ENCODE data around the gene CRTC3. TPM values are rescaled to one million over a fixed set of nuclear protein-coding genes. Genes with fewer than 3 reads are reported as not detected.

Gene CRTC3
- total RNA-seq, 2 experiments from 2014 or later, result 90.7 to 92.4 TPM

GRCh38 chr15:90552162-90552928 is 22.6 kb downstream of the CRTC3 start:
- CTCF ChIA-PET, result no interaction called here
- H3K36me3 Mint-ChIP-seq (ENCODE audit: low read depth), result peaks cover 74% of the 10 kb centered on the region

GRCh38 chr15:90552929-90553211 is 23.1 kb downstream of the CRTC3 start:
- H3K4me1 ChIP-seq (ENCODE audit: insufficient read depth, low read length), result peaks cover 27% of the 10 kb centered on the region
- CTCF ChIA-PET, result no interaction called here
- H3K4me1 Mint-ChIP-seq (ENCODE audit: low read depth), result peaks cover 76% of the 10 kb centered on the region

More at GRCh38 chr15:90552162-90552928, 22.6 kb downstream of the CRTC3 start:
- Histone ChIP-seq H3K27ac (ENCODE audit: low read depth in 1 of 2, low read length in 2 of 2) (no peak overlapping the region), H3K36me3 (ENCODE audit: insufficient read depth, low read length) (peaks cover 24% of the 10 kb centered on the region), H3K4me3 (ENCODE audit: low read length) (no peak overlapping the region), H3K27me3 (ENCODE audit: control insufficient read depth in 1 of 2, insufficient read depth in 2 of 2, low read length in 2 of 2) (no peaks in the 10 kb centered on the region), H3K4me1 (ENCODE audit: insufficient read depth, low read length) (peaks cover 28% of the 10 kb centered on the region), H3K9me3 (ENCODE audit: control insufficient read depth in 1 of 2, insufficient read depth in 1 of 2, low read length in 2 of 2) (no peaks in the 10 kb centered on the region)
- no peak for ATAC-seq (ENCODE audit: poor library complexity)
- H3K4me3 Mint-ChIP-seq, result peak overlapping the region; percentile 6
- no peak for DNase-seq
- POLR2A ChIA-PET, result no interaction called here
- H3K27me3 Mint-ChIP-seq, result no peaks in the 10 kb centered on the region
- H3K9me3 Mint-ChIP-seq, result no peaks in the 10 kb centered on the region
- TF ChIP-seq CTCF (IDR thresholded peaks at IDR 0.05), result no peak
- H3K27ac Mint-ChIP-seq, result no peak overlapping the region
- peaks cover 76% of the 10 kb centered on the region for H3K4me1 Mint-ChIP-seq (ENCODE audit: low read depth)
- intact Hi-C loops (cut with DNase I, micrococcal nuclease), result no loop called here

GRCh38 chr15:90553248-90553745 is 23.6 kb downstream of the CRTC3 start:
- no peak overlapping the region for H3K27ac ChIP-seq (ENCODE audit: low read depth in 1 of 2, low read length in 2 of 2)
- peaks cover 29% of the 10 kb centered on the region for H3K36me3 ChIP-seq (ENCODE audit: insufficient read depth, low read length)
- no peak overlapping the region for H3K4me3 Mint-ChIP-seq
- TF ChIP-seq CTCF (IDR thresholded peaks at IDR 0.05), result no peak
- no peak overlapping the region for H3K4me3 ChIP-seq (ENCODE audit: low read length)
- H3K36me3 Mint-ChIP-seq (ENCODE audit: low read depth), result peaks cover 72% of the 10 kb centered on the region
- DNase-seq (no peak), ATAC-seq (ENCODE audit: poor library complexity) (no peak)
- H3K4me1 ChIP-seq (ENCODE audit: insufficient read depth, low read length), result peaks cover 27% of the 10 kb centered on the region
- H3K27me3 Mint-ChIP-seq, result no peaks in the 10 kb centered on the region
- peak overlapping the region; percentile 5 for H3K27ac Mint-ChIP-seq
- no peaks in the 10 kb centered on the region for H3K27me3 ChIP-seq (ENCODE audit: control insufficient read depth in 1 of 2, insufficient read depth in 2 of 2, low read length in 2 of 2)
- H3K4me1 Mint-ChIP-seq (ENCODE audit: low read depth), result peaks cover 76% of the 10 kb centered on the region
- H3K9me3 Mint-ChIP-seq, result no peaks in the 10 kb centered on the region
- ChIA-PET CTCF (no interaction called here), POLR2A (no interaction called here)
- H3K9me3 ChIP-seq (ENCODE audit: control insufficient read depth in 1 of 2, insufficient read depth in 1 of 2, low read length in 2 of 2), result no peaks in the 10 kb centered on the region
- intact Hi-C loops (cut with DNase I, micrococcal nuclease), result no loop called here

More at GRCh38 chr15:90552929-90553211, 23.1 kb downstream of the CRTC3 start:
- H3K4me3 Mint-ChIP-seq, result no peak overlapping the region
- DNase-seq (no peak), ATAC-seq (ENCODE audit: poor library complexity) (no peak)
- POLR2A ChIA-PET, result no interaction called here
- Histone ChIP-seq H3K9me3 (ENCODE audit: control insufficient read depth in 1 of 2, insufficient read depth in 1 of 2, low read length in 2 of 2) (no peaks in the 10 kb centered on the region), H3K36me3 (ENCODE audit: insufficient read depth, low read length) (peaks cover 25% of the 10 kb centered on the region), H3K4me3 (ENCODE audit: low read length) (no peak overlapping the region), H3K27ac (ENCODE audit: low read depth in 1 of 2, low read length in 2 of 2) (no peak overlapping the region), H3K27me3 (ENCODE audit: control insufficient read depth in 1 of 2, insufficient read depth in 2 of 2, low read length in 2 of 2) (no peaks in the 10 kb centered on the region)
- no peaks in the 10 kb centered on the region for H3K9me3 Mint-ChIP-seq
- no peak for TF ChIP-seq CTCF (IDR thresholded peaks at IDR 0.05)
- no peak overlapping the region for H3K27ac Mint-ChIP-seq
- peaks cover 72% of the 10 kb centered on the region for H3K36me3 Mint-ChIP-seq (ENCODE audit: low read depth)
- no peaks in the 10 kb centered on the region for H3K27me3 Mint-ChIP-seq
- intact Hi-C loops (cut with DNase I, micrococcal nuclease), result no loop called here

Measured in CD4-positive, alpha-beta T cell (primary cell).